Upper lobe of left lung (tissue), 6 donors: ENCODE measurements around the gene GNA12. TPM values are rescaled to one million over a fixed set of nuclear protein-coding genes. Genes with fewer than 3 reads are reported as not detected.

Experiments
- ATAC-seq, 2 donors: fragments of 200-7000 bp; cut with Tn5 transposase; one replicate each; pipeline ENCODE4 v1.9.1; 2022; ENCODE audit warnings: mild to moderate bottlenecking in 2 of 2, moderate library complexity in 2 of 2; ENCODE audit not compliant: low FRiP score in 2 of 2
- DNase-seq, 2 donors: peaks; one replicate each; pipeline ENCODE4 v3.0.0-alpha.2; 2019 to 2020
- H3K27ac ChIP-seq, 4 donors: fragments of 200-600 bp; sonication (generic); one replicate each; pipeline ENCODE4 v1.5.1; 2016 to 2019
- H3K27me3 ChIP-seq, 4 donors: fragments of 200-600 bp; sonication (generic); one replicate each; pipeline ENCODE4 v1.5.1; 2017 to 2019
- H3K36me3 ChIP-seq, 4 donors: fragments of 200-600 bp; sonication (generic); one replicate each; pipeline ENCODE4 v1.5.1; 2016 to 2019
- H3K4me1 ChIP-seq, 4 donors: fragments of 200-600 bp; sonication (generic); one replicate each; pipeline ENCODE4 v1.5.1; 2018 to 2019
- H3K4me3 ChIP-seq, 4 donors: fragments of 200-600 bp; sonication (generic); one replicate each; pipeline ENCODE4 v1.5.1; 2017 to 2019; ENCODE audit warnings: mild to moderate bottlenecking in 2 of 4, moderate library complexity in 1 of 4
- H3K9me3 ChIP-seq, 4 donors: fragments of 200-600 bp; sonication (generic); one replicate each; pipeline ENCODE4 v1.5.1; 2018 to 2019
- EP300 ChIP-seq, 4 donors: sonication (generic); formaldehyde crosslinking; IDR thresholded peaks; one replicate each; pipeline ENCODE4 v1.5.1; 2017; ENCODE audit warnings: antibody characterized with exemption in 4 of 4, control low read depth in 2 of 4
- POLR2A ChIP-seq, 4 donors: fragments of 450-650 bp; IDR thresholded peaks; one replicate each; pipeline ENCODE4 v1.5.1; 2016 to 2017; ENCODE audit warnings: antibody characterized with exemption in 4 of 4, mild to moderate bottlenecking in 2 of 4
- POLR2AphosphoS5 ChIP-seq, 2 donors: sonication (generic); formaldehyde crosslinking; IDR thresholded peaks; one replicate each; pipeline ENCODE4 v1.5.1; 2017; ENCODE audit warnings: antibody characterized with exemption in 2 of 2
- WGBS, 2 donors: methylation state at CpG; one replicate each; pipeline ENCODE4 v1.1.5; 2017 to 2018; 5-methylcytosine and 5-hydroxymethylcytosine counted together
- total RNA-seq, 6 donors: library from RNA; depleted of rRNA in 4 of 6; stranded (reverse); fragments of >200 nt in 4 of 6; gene quantifications; one replicate each; pipeline versions ENCODE4 v1.1.0 to v1.2.1, GENCODE V29; 2016 to 2021
- TF ChIP-seq, protein P1 (sequence below), 6 experiments: fragments of 450-650 bp in 4 of 6; fragments of 200-600 bp in 2 of 6; sonication (generic) in 2 of 6; IDR thresholded peaks; one replicate each; pipeline ENCODE4 v1.5.1; 2016 to 2019; ENCODE audit warnings: antibody characterized with exemption in 6 of 6
- donor health status: DM: no; HTN: no; CAD: no; lungs with moderate emphysema.
- donor health status: DM: no; HTN: yes; CAD: no; lungs with severe emphysema.

The GNA12 gene
- total RNA-seq, 6 donors from 2014 or later, result 24.0 to 52.3 (median 35.7) TPM

- no peak for DNase-seq
- 82 to 86% methylated on average over 12 to 15 of the region's 16 CpGs for WGBS, 2 donors
- Histone ChIP-seq H3K9me3 (no peaks in the 10 kb centered on the region), H3K36me3 (no peaks in the 10 kb centered on the region), H3K4me3 (no peak overlapping the region), H3K4me1 (peaks cover 25 to 62% (median 38%) of the 10 kb centered on the region in 4 donors), H3K27me3 (no peaks in the 10 kb centered on the region), H3K27ac (peak overlapping the region in 3 of 4 donors; percentile 38 to 58 (median 55))
- TF ChIP-seq POLR2A (IDR thresholded peaks at IDR 0.05) (no peak), EP300 (IDR thresholded peaks at IDR 0.05) (no peak), POLR2AphosphoS5 (IDR thresholded peaks at IDR 0.05) (no peak)
- TF ChIP-seq, protein P1, sequence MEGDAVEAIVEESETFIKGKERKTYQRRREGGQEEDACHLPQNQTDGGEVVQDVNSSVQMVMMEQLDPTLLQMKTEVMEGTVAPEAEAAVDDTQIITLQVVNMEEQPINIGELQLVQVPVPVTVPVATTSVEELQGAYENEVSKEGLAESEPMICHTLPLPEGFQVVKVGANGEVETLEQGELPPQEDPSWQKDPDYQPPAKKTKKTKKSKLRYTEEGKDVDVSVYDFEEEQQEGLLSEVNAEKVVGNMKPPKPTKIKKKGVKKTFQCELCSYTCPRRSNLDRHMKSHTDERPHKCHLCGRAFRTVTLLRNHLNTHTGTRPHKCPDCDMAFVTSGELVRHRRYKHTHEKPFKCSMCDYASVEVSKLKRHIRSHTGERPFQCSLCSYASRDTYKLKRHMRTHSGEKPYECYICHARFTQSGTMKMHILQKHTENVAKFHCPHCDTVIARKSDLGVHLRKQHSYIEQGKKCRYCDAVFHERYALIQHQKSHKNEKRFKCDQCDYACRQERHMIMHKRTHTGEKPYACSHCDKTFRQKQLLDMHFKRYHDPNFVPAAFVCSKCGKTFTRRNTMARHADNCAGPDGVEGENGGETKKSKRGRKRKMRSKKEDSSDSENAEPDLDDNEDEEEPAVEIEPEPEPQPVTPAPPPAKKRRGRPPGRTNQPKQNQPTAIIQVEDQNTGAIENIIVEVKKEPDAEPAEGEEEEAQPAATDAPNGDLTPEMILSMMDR (IDR thresholded peaks at IDR 0.05), result no peak
- ATAC-seq, result no peak
Observed at GRCh38 chr7:2824678-2825461, 19.2 kb downstream of the GNA12 start.

DNA sequence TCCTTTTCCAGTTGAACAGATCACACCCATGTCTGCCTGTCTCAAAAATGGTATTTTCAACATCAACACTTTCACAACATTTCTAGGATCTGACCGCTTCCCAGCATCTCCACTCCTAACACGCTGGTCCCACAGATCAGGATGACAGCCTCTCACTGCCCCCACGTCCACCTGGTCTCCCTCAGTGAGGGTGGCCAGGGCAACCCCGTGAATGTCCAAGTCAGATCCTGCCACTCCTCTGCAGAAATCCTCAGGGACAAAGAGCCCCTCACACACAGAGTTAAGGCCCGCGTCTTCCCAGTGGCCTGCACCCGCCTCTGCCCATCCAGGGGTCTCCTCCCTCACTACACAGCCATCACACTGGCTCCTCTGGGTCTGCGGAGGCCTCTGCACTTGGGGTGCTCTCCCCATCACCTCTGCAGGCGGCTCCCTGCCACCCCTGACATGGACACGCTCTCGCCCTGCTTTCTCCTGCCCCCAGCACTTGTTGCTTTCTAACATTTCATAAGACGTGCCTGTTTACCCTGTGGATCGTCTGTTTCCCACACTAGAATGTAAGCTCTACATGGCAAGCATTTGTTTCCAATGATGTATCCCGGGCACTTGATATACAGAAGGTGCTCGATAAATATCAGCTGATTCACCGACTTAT is 20.0 kb downstream of the GNA12 start:
- Histone ChIP-seq H3K9me3 (no peaks in the 10 kb centered on the region), H3K4me1 (peaks cover 30 to 70% (median 40%) of the 10 kb centered on the region in 4 donors), H3K36me3 (no peaks in the 10 kb centered on the region), H3K4me3 (no peak overlapping the region), H3K27me3 (no peaks in the 10 kb centered on the region), H3K27ac (peak overlapping the region in 3 of 4 donors; percentile 55 to 58 (median 55))
- WGBS, 2 donors, result 87 to 91% methylated on average over 16 of the region's 16 CpGs
- DNase-seq (peak in 1 of 2 donors; percentile 43), ATAC-seq (no peak)
- TF ChIP-seq POLR2AphosphoS5 (IDR thresholded peaks at IDR 0.05) (no peak), EP300 (IDR thresholded peaks at IDR 0.05) (no peak), POLR2A (IDR thresholded peaks at IDR 0.05) (no peak)
- TF ChIP-seq, protein P1 (IDR thresholded peaks at IDR 0.05), result no peak

DNA sequence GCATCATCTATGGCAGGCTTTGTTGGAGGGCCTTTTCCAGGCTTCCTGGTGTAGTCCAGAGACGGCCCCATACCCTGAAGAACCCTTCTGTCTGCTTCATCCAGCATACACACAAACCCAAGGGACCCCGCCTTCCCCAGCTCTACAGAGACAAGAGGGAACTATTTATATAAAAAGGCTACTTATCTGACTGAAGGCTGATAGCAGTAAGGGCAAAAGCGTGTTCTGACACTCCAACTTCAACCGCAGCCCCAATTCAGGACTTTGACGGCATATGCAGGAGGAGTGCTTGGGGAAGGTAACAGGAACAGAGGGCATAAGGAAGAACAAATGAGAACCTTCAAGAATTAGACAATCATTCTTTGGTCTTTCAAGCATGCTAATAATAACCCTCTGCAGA is 21.0 kb downstream of the GNA12 start:
- TF ChIP-seq POLR2A (IDR thresholded peaks at IDR 0.05), result no peak
- ATAC-seq (peak in 1 of 2 donors; percentile 62), DNase-seq (peak in 1 of 2 donors; percentile 57)
- H3K4me1 ChIP-seq, result peaks cover 31 to 80% (median 42%) of the 10 kb centered on the region in 4 donors
- H3K27ac ChIP-seq, result peak overlapping the region in 3 of 4 donors; percentile 55 to 78 (median 58)
- H3K27me3 ChIP-seq, result no peaks in the 10 kb centered on the region
- no peaks in the 10 kb centered on the region for H3K9me3 ChIP-seq
- H3K36me3 ChIP-seq, result no peaks in the 10 kb centered on the region
- H3K4me3 ChIP-seq, result no peak overlapping the region
- WGBS, 2 donors, result 63 to 66% methylated on average over 5 of the region's 5 CpGs

GRCh38 chr7:2821842-2822507 is 22.1 kb downstream of the GNA12 start:
- H3K27me3 ChIP-seq, result no peaks in the 10 kb centered on the region
- H3K9me3 ChIP-seq, result no peaks in the 10 kb centered on the region
- TF ChIP-seq, protein P1 (IDR thresholded peaks at IDR 0.05), result no peak
- no peak for TF ChIP-seq EP300 (IDR thresholded peaks at IDR 0.05)
- TF ChIP-seq POLR2A (IDR thresholded peaks at IDR 0.05), result no peak
- TF ChIP-seq POLR2AphosphoS5 (IDR thresholded peaks at IDR 0.05), result no peak
- ATAC-seq (no peak), DNase-seq (peak in 1 of 2 donors; percentile 19)
- H3K27ac ChIP-seq, result peak overlapping the region; percentile 35 to 78 (median 64)
- peaks cover 31 to 88% (median 44%) of the 10 kb centered on the region in 4 donors for H3K4me1 ChIP-seq
- no peak overlapping the region for H3K4me3 ChIP-seq
- WGBS, 2 donors, result 91 to 95% methylated on average over 10 of the region's 10 CpGs
- no peaks in the 10 kb centered on the region for H3K36me3 ChIP-seq
